ENCODE data around the gene FNDC4.

The FNDC4 gene

GRCh38 chr2:27502142-27502541 is 7.1 kb upstream of the FNDC4 start:
- TF ChIP-seq CTCF (IDR thresholded peaks at IDR 0.05; ENCODE audit: low read depth, low read length, missing control alignments): no peak
- no peak for DNase-seq (ENCODE audit: low read depth)

GRCh38 chr2:27501042-27501441 is 6.0 kb upstream of the FNDC4 start:
- H3K4me3 ChIP-seq (ENCODE audit: low read depth, low read length): no peak overlapping the region
- no peak for DNase-seq (ENCODE audit: low read depth)
- TF ChIP-seq CTCF (IDR thresholded peaks at IDR 0.05; ENCODE audit: low read depth, low read length, missing control alignments): no peak

More at GRCh38 chr2:27502142-27502541, 7.1 kb upstream of the FNDC4 start:
- H3K4me3 ChIP-seq (ENCODE audit: low read depth, low read length): no peak overlapping the region

GRCh38 chr2:27498975-27499374 is 4.0 kb upstream of the FNDC4 start:
- no peak for DNase-seq (ENCODE audit: low read depth)
- no peak for TF ChIP-seq CTCF (IDR thresholded peaks at IDR 0.05; ENCODE audit: low read depth, low read length, missing control alignments)
- no peak overlapping the region for H3K4me3 ChIP-seq (ENCODE audit: low read depth, low read length)

- no peak for DNase-seq (ENCODE audit: low read depth)
- no peak overlapping the region for H3K4me3 ChIP-seq (ENCODE audit: low read depth, low read length)
- TF ChIP-seq CTCF (IDR thresholded peaks at IDR 0.05; ENCODE audit: low read depth, low read length, missing control alignments): no peak
Observed at GRCh38 chr2:27497288-27497627, 2.3 kb upstream of the FNDC4 start.

- DNase-seq (ENCODE audit: low read depth): no peak
- TF ChIP-seq CTCF (IDR thresholded peaks at IDR 0.05; ENCODE audit: low read depth, low read length, missing control alignments): no peak
- H3K4me3 ChIP-seq (ENCODE audit: low read depth, low read length): no peak within 1 kb of the TSS
Observed at GRCh38 chr2:27496357-27497287, 1.6 kb upstream of the FNDC4 start, which contains the start of gene GCKR. GCKR (plus strand) TSS chr2:27496839; CDS start chr2:27496905, 66 bp downstream.

- H3K4me3 ChIP-seq (ENCODE audit: low read depth, low read length): no peak overlapping the region
- no peak for TF ChIP-seq CTCF (IDR thresholded peaks at IDR 0.05; ENCODE audit: low read depth, low read length, missing control alignments)
- no peak for DNase-seq (ENCODE audit: low read depth)
Observed at GRCh38 chr2:27495840-27496356, 898 bp upstream of the FNDC4 start.

All from GM12864 (cell line).